ENCODE measurements around the gene RGL2. TPM values are rescaled to one million over a fixed set of nuclear protein-coding genes. Genes with fewer than 3 reads are reported as not detected.

RGL2 gene
- total and polyA plus RNA-seq, 10 of the 15 experiments (the other 5 are each of a cell fraction or from before 2014, with no cell fraction given): 0.84 to 21.2 (median 6.8) TPM

- TF ChIP-seq CTCF (IDR thresholded peaks at IDR 0.05 in 2 of 3, conservative IDR thresholded peaks at IDR 0.05 in 1 of 3; ENCODE audit: control insufficient read depth in 2 of 3, extremely low read depth in 1 of 3, insufficient read depth in 1 of 3, low read depth in 3 of 3, low read length in 3 of 3) (peak; percentile 91 to 94 (median 92)), SMC3 (IDR thresholded peaks at IDR 0.05; ENCODE audit: borderline replicate concordance, low read length) (peak; percentile 79), RFX5 (IDR thresholded peaks at IDR 0.05; ENCODE audit: low read depth, low read length) (no peak), NR2C1 (IDR thresholded peaks at IDR 0.05) (no peak), MLLT1 (IDR thresholded peaks at IDR 0.05) (peak; percentile 32; the same call in 1 of the 2 replicates), RAD21 (IDR thresholded peaks at IDR 0.05; ENCODE audit: insufficient read depth, low read depth, low read length) (peak; percentile 92), SP1 (IDR thresholded peaks at IDR 0.05; ENCODE audit: low read depth, low read length) (peak; percentile 23), ZNF384 (IDR thresholded peaks at IDR 0.05; ENCODE audit: borderline replicate concordance, low read depth, low read length) (no peak), USF2 (IDR thresholded peaks at IDR 0.05; ENCODE audit: borderline replicate concordance, low read depth, low read length) (no peak), ZNF207 (IDR thresholded peaks at IDR 0.05; ENCODE audit: borderline replicate concordance) (no peak), ATF2 (IDR thresholded peaks at IDR 0.05; ENCODE audit: low read length) (no peak), SIN3A (IDR thresholded peaks at IDR 0.05; ENCODE audit: low read depth, low read length) (no peak), SIX5 (IDR thresholded peaks at IDR 0.05; ENCODE audit: low read depth, low read length, severe bottlenecking) (no peak), BHLHE40 (IDR thresholded peaks at IDR 0.05; ENCODE audit: borderline replicate concordance in 1 of 2, low read depth in 2 of 2, low read length in 1 of 2) (0 out of 4 replicates have a peak, but pooled peaks have one; percentile 14 to 17), SMAD5 (IDR thresholded peaks at IDR 0.05; ENCODE audit: low read depth) (no peak), ATF3 (IDR thresholded peaks at IDR 0.05; ENCODE audit: borderline replicate concordance, extremely low read depth, low read depth, low read length) (no peak), POU2F2 (IDR thresholded peaks at IDR 0.05; ENCODE audit: borderline replicate concordance, low read depth, low read length) (peak; percentile 46; the same call in 1 of the 3 replicates), TAF1 (IDR thresholded peaks at IDR 0.05; ENCODE audit: borderline replicate concordance, low read depth, low read length) (no peak), ZZZ3 (IDR thresholded peaks at IDR 0.05; ENCODE audit: control insufficient read depth, insufficient read length, low read depth) (no peak), KDM1A (IDR thresholded peaks at IDR 0.05; ENCODE audit: borderline replicate concordance) (no peak), BRCA1 (IDR thresholded peaks at IDR 0.05; ENCODE audit: low read depth, low read length) (no peak)
Observed at GRCh38 chr6:33247977-33248642, 50.6 kb downstream of the RGL2 start (continued).
